Lung (tissue), 12 donors: Measurements from ENCODE around the gene FLT3LG. TPM values are rescaled to one million over a fixed set of nuclear protein-coding genes. Genes with fewer than 3 reads are reported as not detected.

ENCODE experiments used
- ATAC-seq: fragments of 200-7000 bp; cut with Tn5 transposase; one replicate; pipeline ENCODE4 v1.9.1; 2020; ENCODE audit warnings: moderate number of reproducible peaks; ENCODE audit not compliant: insufficient read depth, low FRiP score
- DNase-seq, 3 donors: peaks; one replicate each; pipeline ENCODE4 v3.0.0-alpha.2; 2013 to 2017
- H3K27ac ChIP-seq, 2 donors: one replicate each; pipeline ENCODE4 v1.5.1; 2013; ENCODE audit warnings: mild to moderate bottlenecking in 2 of 2, moderate library complexity in 2 of 2, control low read depth in 1 of 2, inconsistent platforms in 1 of 2, low read depth in 1 of 2, low read length in 1 of 2
- H3K27me3 ChIP-seq, 3 donors: one replicate each; pipeline ENCODE4 v1.5.1; 2013; ENCODE audit warnings: low read length in 2 of 3; ENCODE audit not compliant: control insufficient read depth in 3 of 3, insufficient read depth in 3 of 3
- H3K36me3 ChIP-seq, 4 donors: one replicate each; pipeline ENCODE4 v1.5.1; 2013; ENCODE audit warnings: low read length in 4 of 4, mild to moderate bottlenecking in 1 of 4, moderate library complexity in 1 of 4; ENCODE audit not compliant: control insufficient read depth in 4 of 4, insufficient read depth in 4 of 4
- H3K4me1 ChIP-seq, 5 donors: one replicate each; pipeline ENCODE4 v1.5.1; 2013; ENCODE audit warnings: low read length in 5 of 5, mild to moderate bottlenecking in 2 of 5, moderate library complexity in 1 of 5; ENCODE audit not compliant: control insufficient read depth in 5 of 5, insufficient read depth in 5 of 5
- H3K4me3 ChIP-seq: one replicate; pipeline ENCODE4 v1.5.1; 2013; ENCODE audit warnings: mild to moderate bottlenecking, control low read depth, moderate library complexity
- H3K9ac ChIP-seq, 2 donors: one replicate each; pipeline ENCODE4 v1.5.1; 2013; ENCODE audit warnings: low read length in 2 of 2, control low read depth in 1 of 2; ENCODE audit not compliant: insufficient read depth in 1 of 2
- H3K9me3 ChIP-seq, 4 donors: one replicate each; pipeline ENCODE4 v1.5.1; 2013; ENCODE audit warnings: low read length in 3 of 4, mild to moderate bottlenecking in 1 of 4, moderate library complexity in 1 of 4; ENCODE audit not compliant: control insufficient read depth in 4 of 4, insufficient read depth in 3 of 4
- WGBS, 2 donors: extraction: QIAGEN DNeasy Blood & Tissue Kit; methylation state at CpG; one replicate each; pipeline ENCODE4 v1.1.7; 2013; 5-methylcytosine and 5-hydroxymethylcytosine counted together
- polyA plus RNA-seq, 2 donors: library from polyadenylated mRNA; stranded (reverse); fragments of 200-250 nt; gene quantifications; one replicate each; pipeline ENCODE4 v1.2.1, GENCODE V29; 2013
- total RNA-seq, 2 donors: library from RNA; depleted of rRNA in 1 of 2; stranded (reverse); fragments of >200 nt in 1 of 2; gene quantifications; one replicate each; pipeline ENCODE4 v1.2.1, GENCODE V29; 2014 to 2021
- TF ChIP-seq, protein P1 (sequence below): IDR thresholded peaks from 2 replicates; pipeline ENCODE4 v1.5.1; 2012; ENCODE audit warnings: mild to moderate bottlenecking; ENCODE audit errors: control extremely low read depth, extremely low read depth
- donor health status: control.
- donor health status: control.
- donor health status: Bipolar disorder and iron deficiency.
- donor health status: healthy.
- donor health status: DM: yes; HTN: yes; CAD: no.

FLT3LG gene
- total and polyA plus RNA-seq, 4 donors: 2.9 to 15.0 (median 9.2) TPM

DNA sequence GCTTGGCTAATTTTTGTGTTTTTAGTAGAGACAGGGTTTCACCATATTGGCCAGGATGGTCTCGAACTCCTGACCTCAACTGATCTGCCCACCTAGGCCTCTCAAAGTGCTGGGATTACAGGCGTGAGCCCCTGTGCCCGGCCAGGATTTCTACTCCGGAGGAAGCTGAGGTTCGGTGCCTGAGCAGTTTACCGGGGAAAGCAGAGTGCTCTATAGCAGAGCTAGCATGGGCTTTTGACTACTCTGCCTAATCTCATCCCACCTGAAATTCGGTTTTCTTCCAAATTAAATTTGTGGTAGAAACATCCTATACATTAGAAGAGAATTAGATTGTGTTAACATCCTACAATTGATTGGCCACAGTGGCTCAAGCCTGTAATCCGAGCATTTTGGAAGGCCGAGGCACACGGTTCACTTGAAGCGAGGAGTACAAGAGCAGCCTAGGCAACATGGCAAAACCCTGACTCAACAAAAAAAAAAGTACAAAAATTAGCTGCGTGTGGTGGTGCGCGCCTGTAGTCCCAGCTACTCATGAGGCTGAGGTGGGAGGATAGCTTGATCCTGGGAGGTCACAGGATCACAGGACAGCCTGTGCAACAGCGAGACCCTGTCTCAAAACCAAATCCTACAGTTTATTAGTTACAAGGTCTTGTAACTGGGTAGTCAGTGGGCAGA lies 15.0 kb downstream of the FLT3LG start:
- no peaks in the 10 kb centered on the region for H3K9me3 ChIP-seq
- peaks cover 23 to 43% (median 35%) of the 10 kb centered on the region in 4 donors for H3K36me3 ChIP-seq
- peaks cover 2 to 14% (median 6%) of the 10 kb centered on the region in 5 donors for H3K4me1 ChIP-seq
- H3K9ac ChIP-seq: peak overlapping the region; percentile 98 to 100
- WGBS, 2 donors: 27 to 28% methylated on average over 15 of the region's 15 CpGs
- TF ChIP-seq, protein P1, sequence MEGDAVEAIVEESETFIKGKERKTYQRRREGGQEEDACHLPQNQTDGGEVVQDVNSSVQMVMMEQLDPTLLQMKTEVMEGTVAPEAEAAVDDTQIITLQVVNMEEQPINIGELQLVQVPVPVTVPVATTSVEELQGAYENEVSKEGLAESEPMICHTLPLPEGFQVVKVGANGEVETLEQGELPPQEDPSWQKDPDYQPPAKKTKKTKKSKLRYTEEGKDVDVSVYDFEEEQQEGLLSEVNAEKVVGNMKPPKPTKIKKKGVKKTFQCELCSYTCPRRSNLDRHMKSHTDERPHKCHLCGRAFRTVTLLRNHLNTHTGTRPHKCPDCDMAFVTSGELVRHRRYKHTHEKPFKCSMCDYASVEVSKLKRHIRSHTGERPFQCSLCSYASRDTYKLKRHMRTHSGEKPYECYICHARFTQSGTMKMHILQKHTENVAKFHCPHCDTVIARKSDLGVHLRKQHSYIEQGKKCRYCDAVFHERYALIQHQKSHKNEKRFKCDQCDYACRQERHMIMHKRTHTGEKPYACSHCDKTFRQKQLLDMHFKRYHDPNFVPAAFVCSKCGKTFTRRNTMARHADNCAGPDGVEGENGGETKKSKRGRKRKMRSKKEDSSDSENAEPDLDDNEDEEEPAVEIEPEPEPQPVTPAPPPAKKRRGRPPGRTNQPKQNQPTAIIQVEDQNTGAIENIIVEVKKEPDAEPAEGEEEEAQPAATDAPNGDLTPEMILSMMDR: no peak
- H3K4me3 ChIP-seq: peak overlapping the region; percentile 70
- H3K27ac ChIP-seq: peak overlapping the region; percentile 23 to 83
- DNase-seq (no peak), ATAC-seq (no peak)
- no peaks in the 10 kb centered on the region for H3K27me3 ChIP-seq

DNA sequence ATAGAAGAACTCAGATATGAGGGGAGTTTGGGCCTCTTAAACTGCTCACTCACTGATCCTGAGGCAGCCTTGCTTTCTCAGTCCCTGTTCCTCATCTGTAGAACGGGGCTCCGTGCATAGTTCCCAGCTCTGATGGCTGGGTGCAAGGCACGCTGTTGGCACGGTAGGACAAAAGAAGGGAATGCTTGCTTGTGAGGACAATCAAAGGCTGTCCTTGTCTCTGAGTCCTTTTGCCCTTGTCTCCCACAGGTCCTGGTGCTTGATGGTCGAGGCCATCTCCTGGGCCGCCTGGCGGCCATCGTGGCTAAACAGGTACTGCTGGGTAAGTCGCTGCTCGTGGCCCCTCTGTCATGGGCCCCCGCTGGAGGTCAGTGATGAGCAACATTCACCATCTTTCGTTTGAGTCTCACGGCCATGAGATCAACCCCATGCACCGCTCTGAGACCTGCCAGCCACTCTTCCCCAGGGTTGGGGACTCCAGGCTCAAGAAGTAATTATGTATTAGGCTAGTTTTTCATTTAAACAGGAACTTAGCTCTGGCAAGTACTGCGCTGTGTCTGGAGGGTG lies 15.7 kb downstream of the FLT3LG start:
- peak overlapping the region; percentile 98 to 100 for H3K9ac ChIP-seq
- no peak overlapping the region for H3K4me3 ChIP-seq
- ATAC-seq (no peak), DNase-seq (no peak)
- H3K27ac ChIP-seq: peak overlapping the region; percentile 52 to 83
- H3K9me3 ChIP-seq: no peaks in the 10 kb centered on the region
- WGBS, 2 donors: 70% methylated on average over 15 of the region's 15 CpGs
- TF ChIP-seq, protein P1: no peak
- H3K4me1 ChIP-seq: peaks cover 2 to 14% (median 6%) of the 10 kb centered on the region in 5 donors
- peaks cover 23 to 43% (median 35%) of the 10 kb centered on the region in 4 donors for H3K36me3 ChIP-seq
- no peaks in the 10 kb centered on the region for H3K27me3 ChIP-seq

DNA sequence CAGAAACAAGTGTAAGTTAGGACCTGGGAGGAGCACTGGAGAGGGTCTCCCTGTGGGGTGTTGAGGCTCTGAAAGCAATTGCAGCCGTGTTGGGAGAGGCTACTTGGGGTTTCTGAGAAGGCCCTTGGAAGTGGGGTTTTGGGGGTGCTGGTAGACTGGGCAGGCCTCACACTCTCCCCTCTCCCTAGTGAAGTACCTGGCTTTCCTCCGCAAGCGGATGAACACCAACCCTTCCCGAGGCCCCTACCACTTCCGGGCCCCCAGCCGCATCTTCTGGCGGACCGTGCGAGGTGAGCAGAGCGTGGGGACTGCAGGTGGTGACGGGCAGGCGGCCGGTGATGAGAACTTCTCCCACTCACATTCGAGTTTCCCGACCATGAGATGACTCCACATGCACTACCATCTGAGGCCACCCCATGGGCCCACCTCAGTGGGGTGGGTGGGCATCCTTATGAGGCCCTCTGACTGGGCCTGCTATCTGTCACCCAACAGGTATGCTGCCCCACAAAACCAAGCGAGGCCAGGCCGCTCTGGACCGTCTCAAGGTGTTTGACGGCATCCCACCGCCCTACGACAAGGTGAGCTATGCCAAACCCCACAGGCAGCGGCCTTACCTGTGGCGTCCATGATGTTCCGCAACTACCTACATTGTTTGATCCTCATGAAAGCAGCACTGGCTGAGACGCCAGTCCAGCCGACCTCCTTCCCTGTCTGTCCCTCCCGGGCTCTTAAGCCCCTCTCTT lies 16.4 kb downstream of the FLT3LG start:
- Histone ChIP-seq H3K4me1 (peaks cover 2 to 14% (median 6%) of the 10 kb centered on the region in 5 donors), H3K27me3 (no peaks in the 10 kb centered on the region), H3K27ac (peak overlapping the region in 1 of 2 donors; percentile 52), H3K4me3 (no peak overlapping the region), H3K9me3 (no peaks in the 10 kb centered on the region), H3K9ac (no peak overlapping the region), H3K36me3 (peaks cover 23 to 43% (median 35%) of the 10 kb centered on the region in 4 donors)
- no peak for DNase-seq
- 89 to 91% methylated on average over 27 of the region's 27 CpGs for WGBS, 2 donors
- no peak for ATAC-seq
- TF ChIP-seq, protein P1: no peak
